Stimulated activated CD8-positive, alpha-beta memory T cell treated with anti-CD3 and anti-CD28 coated beads, Interleukin-4, amount 100 ng/mL, for 1 hour (primary cell): ENCODE measurements around the gene SLC24A4.

Experiments
- DNase-seq, 2 donors: peaks; one replicate each; pipeline ENCODE4 v3.0.0-alpha.2; 2020; ENCODE audit warnings: low read depth in 2 of 2, low spot score in 1 of 2

The SLC24A4 gene

GRCh38 chr14:92496191-92496857, 173.4 kb downstream of the SLC24A4 start:
- DNase-seq: no peak

- DNase-seq: no peak
Observed at GRCh38 chr14:92497391-92497790, 174.4 kb downstream of the SLC24A4 start.

GRCh38 chr14:92499234-92499633, 176.3 kb downstream of the SLC24A4 start:
- no peak for DNase-seq

GRCh38 chr14:92500491-92500941, 177.6 kb downstream of the SLC24A4 start:
- DNase-seq: no peak

- no peak for DNase-seq
Observed at GRCh38 chr14:92501891-92502351, 179.0 kb downstream of the SLC24A4 start.

- DNase-seq: no peak
Observed at GRCh38 chr14:92502541-92503286, 179.7 kb downstream of the SLC24A4 start.

GRCh38 chr14:92503756-92504491, 181.0 kb downstream of the SLC24A4 start:
- DNase-seq: no peak

GRCh38 chr14:92505826-92506225, 182.9 kb downstream of the SLC24A4 start:
- no peak for DNase-seq

- DNase-seq: no peak
Observed at GRCh38 chr14:92506231-92506630, 183.3 kb downstream of the SLC24A4 start.

GRCh38 chr14:92507174-92507768, 184.3 kb downstream of the SLC24A4 start:
- DNase-seq: no peak

GRCh38 chr14:92510972-92511371, 188.0 kb downstream of the SLC24A4 start:
- DNase-seq: no peak

GRCh38 chr14:92511453-92512238, 188.7 kb downstream of the SLC24A4 start:
- no peak for DNase-seq

GRCh38 chr14:92512807-92513203, 189.8 kb downstream of the SLC24A4 start:
- DNase-seq: no peak

GRCh38 chr14:92513204-92513965, 190.4 kb downstream of the SLC24A4 start, which contains the start of gene RIN3:
RIN3 (plus strand) TSS chr14:92513781; CDS start chr14:92513933, 152 bp downstream.
- DNase-seq: no peak

- no peak for DNase-seq
Observed at GRCh38 chr14:92513966-92514843, 191.2 kb downstream of the SLC24A4 start.

- no peak for DNase-seq
Observed at GRCh38 chr14:92514844-92515514, 192.0 kb downstream of the SLC24A4 start.

GRCh38 chr14:92515546-92516343, 192.8 kb downstream of the SLC24A4 start:
- no peak for DNase-seq
